ENCODE measurements around the gene EPDR1. TPM values are rescaled to one million over a fixed set of nuclear protein-coding genes. Genes with fewer than 3 reads are reported as not detected.

Gene EPDR1
- total RNA-seq, 1 experiment from 2014 or later, result 5.3 TPM

- Histone ChIP-seq H3T11ph (ENCODE audit: low read length) (no peak overlapping the region), H4K91ac (ENCODE audit: insufficient read length, low read depth, low read length) (no peak overlapping the region), H3K14ac (ENCODE audit: insufficient read depth, low read length) (no peak overlapping the region), H4K8ac (replicated peaks; ENCODE audit: insufficient read length, low read depth, low read length) (no peak overlapping the region), H2BK5ac (ENCODE audit: insufficient read length, low read length) (no peak overlapping the region), H3K56ac (ENCODE audit: insufficient read length, low read depth, low read length) (no peak overlapping the region), H3K4ac (ENCODE audit: low read depth, low read length) (no peak overlapping the region), H2BK120ac (ENCODE audit: low read depth, low read length, poor library complexity, severe bottlenecking) (no peak overlapping the region), H2BK15ac (ENCODE audit: low read depth, low read length) (no peak overlapping the region), H2BK12ac (ENCODE audit: insufficient read length, low read depth, low read length) (no peak overlapping the region), H3K27me3 (ENCODE audit: insufficient read depth, low read length) (no peaks in the 10 kb centered on the region), H2AK5ac (ENCODE audit: insufficient read length, low read length) (no peak overlapping the region), H4K5ac (ENCODE audit: insufficient read length, low read depth, low read length) (no peak overlapping the region), H2AFZ (ENCODE audit: low read length) (no peak overlapping the region), H3K4me1 (ENCODE audit: insufficient read depth, low read length) (no peaks in the 10 kb centered on the region), H3K18ac (ENCODE audit: insufficient read length, low read depth, low read length) (no peak overlapping the region), H3K79me1 (ENCODE audit: insufficient read depth, low read depth, low read length, poor library complexity, severe bottlenecking) (no peaks in the 10 kb centered on the region), H3K4me2 (ENCODE audit: insufficient read depth, insufficient read length, low read length) (no peak overlapping the region), H3K79me2 (ENCODE audit: insufficient read depth, low read length) (no peaks in the 10 kb centered on the region), H3K9ac (ENCODE audit: extremely low read depth, insufficient read length, low read length) (no peak overlapping the region), H3K23ac (ENCODE audit: insufficient read length, low read depth, low read length) (no peak overlapping the region), H2BK20ac (ENCODE audit: low read depth, low read length, poor library complexity, severe bottlenecking) (no peak overlapping the region), H3K9me3 (ENCODE audit: control insufficient read depth, low read depth, low read length) (no peaks in the 10 kb centered on the region), H3K23me2 (ENCODE audit: insufficient read length, low read depth, low read length, poor library complexity, severe bottlenecking) (no peaks in the 10 kb centered on the region), H4K20me1 (ENCODE audit: control insufficient read depth, insufficient read depth, insufficient read length) (no peaks in the 10 kb centered on the region), H3K27ac (ENCODE audit: insufficient read length, low read depth, low read length) (no peak overlapping the region)
- H3K4me3 Mint-ChIP-seq, result no peak overlapping the region
- no peaks in the 10 kb centered on the region for H3K4me1 Mint-ChIP-seq
- H3K36me3 Mint-ChIP-seq (ENCODE audit: insufficient read depth in 1 of 3, low read depth in 3 of 3), result no peaks in the 10 kb centered on the region
- WGBS (ENCODE audit: extremely low coverage, insufficient read length, low lambda C conversion rate), result no CpG with 5 or more reads among the region's 2 CpGs
- H3K27ac Mint-ChIP-seq, result no peak overlapping the region
- DNase-seq, result no peak
- no peaks in the 10 kb centered on the region; the same call in 1 of the 2 replicates for H3K27me3 Mint-ChIP-seq (ENCODE audit: low read depth)
- TF ChIP-seq CTCF (conservative IDR thresholded peaks at IDR 0.05), result no peak
- no peaks in the 10 kb centered on the region for H3K9me3 Mint-ChIP-seq
Observed at GRCh38 chr7:37977243-37977642, 56.8 kb downstream of the EPDR1 start.

All from H9 (cell line).